ENCODE measurements around the gene AOPEP.

GRCh38 chr9:94679587-94679986 is 46.9 kb upstream of the AOPEP start:
- TF ChIP-seq CTCF (IDR thresholded peaks at IDR 0.05) (no peak), CBX8 (IDR thresholded peaks at IDR 0.05) (no peak), HDAC2 (IDR thresholded peaks at IDR 0.05) (no peak), PBX3 (IDR thresholded peaks at IDR 0.05) (no peak), EP300 (IDR thresholded peaks at IDR 0.05) (no peak), REST (IDR thresholded peaks at IDR 0.05) (no peak), NR3C1 (IDR thresholded peaks at IDR 0.05) (no peak), HOXB5 (CRISPR knock-in tag; IDR thresholded peaks at IDR 0.05) (no peak), POLR2A (IDR thresholded peaks at IDR 0.05; ENCODE audit: low read length) (no peak), RCOR1 (IDR thresholded peaks at IDR 0.05; ENCODE audit: low read depth, low read length) (no peak), EHF (CRISPR knock-in tag; IDR thresholded peaks at IDR 0.05) (no peak), TP53 (CRISPR knock-in tag; IDR thresholded peaks at IDR 0.05) (no peak), CHD2 (IDR thresholded peaks at IDR 0.05; ENCODE audit: low read length, partially characterized antibody) (no peak)
